ENCODE results near the gene TESK2.
"Not testable (repeated sequence)": the region's sequence is repeated elsewhere in the genome, so short reads cannot be mapped to it uniquely, and the experiment has no call there.

TESK2 gene

GRCh38 chr1:45364294-45364693, 126.7 kb downstream of the TESK2 start:
- no peak for DNase-seq

GRCh38 chr1:45360981-45361380, 130.0 kb downstream of the TESK2 start:
- not testable (repeated sequence) for DNase-seq

- DNase-seq = peak; percentile 69
Observed at GRCh38 chr1:45359882-45360513, 131.0 kb downstream of the TESK2 start.

GRCh38 chr1:45356186-45356585, 134.8 kb downstream of the TESK2 start:
- DNase-seq = no peak

- DNase-seq = no peak
Observed at GRCh38 chr1:45355683-45356082, 135.3 kb downstream of the TESK2 start.

GRCh38 chr1:45354838-45355237, 136.1 kb downstream of the TESK2 start:
- DNase-seq = no peak

GRCh38 chr1:45353685-45354084, 137.3 kb downstream of the TESK2 start:
- no peak for DNase-seq

- no peak for DNase-seq
Observed at GRCh38 chr1:45351508-45351907, 139.5 kb downstream of the TESK2 start.

GRCh38 chr1:45348966-45349677, 141.8 kb downstream of the TESK2 start:
- DNase-seq = no peak

GRCh38 chr1:45348609-45348965, 142.4 kb downstream of the TESK2 start:
- DNase-seq = no peak

GRCh38 chr1:45348020-45348419, 142.9 kb downstream of the TESK2 start:
- DNase-seq = no peak

- no peak for DNase-seq
Observed at GRCh38 chr1:45346473-45346872, 144.5 kb downstream of the TESK2 start.

- no peak for DNase-seq
Observed at GRCh38 chr1:45345014-45345413, 145.9 kb downstream of the TESK2 start.

GRCh38 chr1:45344499-45344898, 146.5 kb downstream of the TESK2 start:
- DNase-seq = no peak

- peak; percentile 40 for DNase-seq
Observed at GRCh38 chr1:45340816-45341466, 150.0 kb downstream of the TESK2 start.

GRCh38 chr1:45339789-45340558, 151.0 kb downstream of the TESK2 start, which contains the start of the genes MUTYH and TOE1:
Gene MUTYH (minus strand): TSS chr1:45340440. CDS start chr1:45334505, 5,935 bp downstream.
Gene TOE1 (plus strand): TSS chr1:45340170. CDS start chr1:45340253, 83 bp downstream.
- peak; percentile 99 for DNase-seq

- DNase-seq = no peak
Observed at GRCh38 chr1:45337630-45338325, 153.2 kb downstream of the TESK2 start.

GRCh38 chr1:45335855-45336324, 155.1 kb downstream of the TESK2 start:
- DNase-seq = no peak

- DNase-seq = no peak
Observed at GRCh38 chr1:45334308-45335245, 156.4 kb downstream of the TESK2 start.

GRCh38 chr1:45332346-45332720, 158.6 kb downstream of the TESK2 start:
- no peak for DNase-seq

Measured in activated CD4-positive, alpha-beta T cell treated with anti-CD3 and anti-CD28 coated beads for 48 hours (primary cell).